Body of pancreas (tissue), 4 donors: Measurements from ENCODE around the gene PTTG1.

ENCODE experiments used
- CTCF ChIP-seq, 7 experiments: fragments of 450-650 bp in 4 of 7; fragments of 200-600 bp in 3 of 7; sonication (generic) in 3 of 7; IDR thresholded peaks; one replicate each; pipeline ENCODE4 v1.5.1; 2016 to 2019; ENCODE audit warnings: antibody characterized with exemption in 7 of 7
- POLR2A ChIP-seq, 3 donors: fragments of 450-650 bp; IDR thresholded peaks; one replicate each; pipeline ENCODE4 v1.6.1; 2016; ENCODE audit warnings: antibody characterized with exemption in 3 of 3, mild to moderate bottlenecking in 2 of 3

GRCh38 chr5:160375166-160375565, 46.5 kb upstream of the PTTG1 start:
- TF ChIP-seq CTCF (IDR thresholded peaks at IDR 0.05) (no peak), POLR2A (IDR thresholded peaks at IDR 0.05) (no peak)
